ENCODE data around the gene MAD1L1.

DNA sequence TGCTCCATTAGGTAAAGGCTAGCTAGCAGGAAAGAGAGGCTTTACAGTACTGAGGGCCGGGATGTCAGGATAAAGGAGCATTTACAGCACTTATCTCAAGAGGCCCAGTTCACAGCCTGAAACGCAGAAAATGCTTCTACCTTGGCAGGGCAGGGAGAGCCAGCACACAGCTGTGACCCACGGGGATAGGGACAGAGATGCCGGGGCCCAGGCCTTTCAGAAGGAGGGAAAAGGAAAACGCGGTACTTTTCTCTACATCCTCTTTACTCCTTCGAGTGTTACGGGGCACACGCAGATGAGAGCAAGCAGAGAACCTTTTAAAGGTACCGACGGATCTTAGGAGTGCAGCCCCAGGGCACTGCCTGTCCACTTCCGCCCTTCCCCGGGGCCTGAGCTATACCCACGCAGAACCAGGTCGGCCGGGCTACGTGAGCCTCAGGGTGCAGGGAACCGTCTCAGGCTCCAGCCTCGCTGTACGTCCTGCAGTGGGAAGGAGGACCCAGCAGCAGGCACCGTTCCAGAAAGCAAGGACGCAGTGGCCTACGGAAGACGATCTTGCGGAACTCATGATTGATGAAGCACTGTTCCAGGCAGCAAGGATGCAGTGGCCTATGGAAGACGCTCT, 330.4 kb downstream of the MAD1L1 start:
- TF ChIP-seq CTCF (IDR thresholded peaks at IDR 0.05; ENCODE audit: low read depth, low read length, missing input control) (no peak), RAD21 (IDR thresholded peaks at IDR 0.05) (no peak), TAF1 (conservative IDR thresholded peaks at IDR 0.05) (no peak), GABPA (IDR thresholded peaks at IDR 0.05 in 1 of 2, conservative IDR thresholded peaks at IDR 0.05 in 1 of 2) (no peak), YY1 (IDR thresholded peaks at IDR 0.05) (no peak), FOXA1 (IDR thresholded peaks at IDR 0.05) (no peak)
- TF ChIP-seq, protein P1, sequence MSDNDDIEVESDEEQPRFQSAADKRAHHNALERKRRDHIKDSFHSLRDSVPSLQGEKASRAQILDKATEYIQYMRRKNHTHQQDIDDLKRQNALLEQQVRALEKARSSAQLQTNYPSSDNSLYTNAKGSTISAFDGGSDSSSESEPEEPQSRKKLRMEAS (IDR thresholded peaks at IDR 0.05), result no peak
